ENCODE measurements around the gene STYX.

- no peak for TF ChIP-seq POLR2A (IDR thresholded peaks at IDR 0.05; ENCODE audit: control extremely low read depth in 1 of 2, low read depth in 2 of 2, low read length in 2 of 2)
- TF ChIP-seq, protein P1, sequence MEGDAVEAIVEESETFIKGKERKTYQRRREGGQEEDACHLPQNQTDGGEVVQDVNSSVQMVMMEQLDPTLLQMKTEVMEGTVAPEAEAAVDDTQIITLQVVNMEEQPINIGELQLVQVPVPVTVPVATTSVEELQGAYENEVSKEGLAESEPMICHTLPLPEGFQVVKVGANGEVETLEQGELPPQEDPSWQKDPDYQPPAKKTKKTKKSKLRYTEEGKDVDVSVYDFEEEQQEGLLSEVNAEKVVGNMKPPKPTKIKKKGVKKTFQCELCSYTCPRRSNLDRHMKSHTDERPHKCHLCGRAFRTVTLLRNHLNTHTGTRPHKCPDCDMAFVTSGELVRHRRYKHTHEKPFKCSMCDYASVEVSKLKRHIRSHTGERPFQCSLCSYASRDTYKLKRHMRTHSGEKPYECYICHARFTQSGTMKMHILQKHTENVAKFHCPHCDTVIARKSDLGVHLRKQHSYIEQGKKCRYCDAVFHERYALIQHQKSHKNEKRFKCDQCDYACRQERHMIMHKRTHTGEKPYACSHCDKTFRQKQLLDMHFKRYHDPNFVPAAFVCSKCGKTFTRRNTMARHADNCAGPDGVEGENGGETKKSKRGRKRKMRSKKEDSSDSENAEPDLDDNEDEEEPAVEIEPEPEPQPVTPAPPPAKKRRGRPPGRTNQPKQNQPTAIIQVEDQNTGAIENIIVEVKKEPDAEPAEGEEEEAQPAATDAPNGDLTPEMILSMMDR (IDR thresholded peaks at IDR 0.05; ENCODE audit: control extremely low read depth in 1 of 3, insufficient read depth in 1 of 3, low read depth in 1 of 3, low read length in 3 of 3), result no peak
- TF ChIP-seq JUN (IDR thresholded peaks at IDR 0.05; ENCODE audit: low read depth, low read length), result no peak
- TF ChIP-seq TBP (IDR thresholded peaks at IDR 0.05; ENCODE audit: low read depth, low read length), result no peak
- no peak for TF ChIP-seq POLR2AphosphoS5 (IDR thresholded peaks at IDR 0.05; ENCODE audit: low read depth, low read length)
- no peak for TF ChIP-seq RAD21 (IDR thresholded peaks at IDR 0.05 in 1 of 2, conservative IDR thresholded peaks at IDR 0.05 in 1 of 2; ENCODE audit: low read depth in 2 of 2, low read length in 2 of 2)
- TF ChIP-seq TAF1 (IDR thresholded peaks at IDR 0.05; ENCODE audit: low read depth, low read length), result no peak
- TF ChIP-seq EZH2 (IDR thresholded peaks at IDR 0.05; ENCODE audit: low read depth, low read length, severe bottlenecking), result no peak
- TF ChIP-seq PHF8 (conservative IDR thresholded peaks at IDR 0.05; ENCODE audit: low read depth, low read length), result no peak
- no peak for TF ChIP-seq MAFK (IDR thresholded peaks at IDR 0.05; ENCODE audit: low read depth, low read length)
- TF ChIP-seq RBBP5 (IDR thresholded peaks at IDR 0.05; ENCODE audit: borderline replicate concordance, low read depth, low read length), result no peak
- TF ChIP-seq, protein P2, sequence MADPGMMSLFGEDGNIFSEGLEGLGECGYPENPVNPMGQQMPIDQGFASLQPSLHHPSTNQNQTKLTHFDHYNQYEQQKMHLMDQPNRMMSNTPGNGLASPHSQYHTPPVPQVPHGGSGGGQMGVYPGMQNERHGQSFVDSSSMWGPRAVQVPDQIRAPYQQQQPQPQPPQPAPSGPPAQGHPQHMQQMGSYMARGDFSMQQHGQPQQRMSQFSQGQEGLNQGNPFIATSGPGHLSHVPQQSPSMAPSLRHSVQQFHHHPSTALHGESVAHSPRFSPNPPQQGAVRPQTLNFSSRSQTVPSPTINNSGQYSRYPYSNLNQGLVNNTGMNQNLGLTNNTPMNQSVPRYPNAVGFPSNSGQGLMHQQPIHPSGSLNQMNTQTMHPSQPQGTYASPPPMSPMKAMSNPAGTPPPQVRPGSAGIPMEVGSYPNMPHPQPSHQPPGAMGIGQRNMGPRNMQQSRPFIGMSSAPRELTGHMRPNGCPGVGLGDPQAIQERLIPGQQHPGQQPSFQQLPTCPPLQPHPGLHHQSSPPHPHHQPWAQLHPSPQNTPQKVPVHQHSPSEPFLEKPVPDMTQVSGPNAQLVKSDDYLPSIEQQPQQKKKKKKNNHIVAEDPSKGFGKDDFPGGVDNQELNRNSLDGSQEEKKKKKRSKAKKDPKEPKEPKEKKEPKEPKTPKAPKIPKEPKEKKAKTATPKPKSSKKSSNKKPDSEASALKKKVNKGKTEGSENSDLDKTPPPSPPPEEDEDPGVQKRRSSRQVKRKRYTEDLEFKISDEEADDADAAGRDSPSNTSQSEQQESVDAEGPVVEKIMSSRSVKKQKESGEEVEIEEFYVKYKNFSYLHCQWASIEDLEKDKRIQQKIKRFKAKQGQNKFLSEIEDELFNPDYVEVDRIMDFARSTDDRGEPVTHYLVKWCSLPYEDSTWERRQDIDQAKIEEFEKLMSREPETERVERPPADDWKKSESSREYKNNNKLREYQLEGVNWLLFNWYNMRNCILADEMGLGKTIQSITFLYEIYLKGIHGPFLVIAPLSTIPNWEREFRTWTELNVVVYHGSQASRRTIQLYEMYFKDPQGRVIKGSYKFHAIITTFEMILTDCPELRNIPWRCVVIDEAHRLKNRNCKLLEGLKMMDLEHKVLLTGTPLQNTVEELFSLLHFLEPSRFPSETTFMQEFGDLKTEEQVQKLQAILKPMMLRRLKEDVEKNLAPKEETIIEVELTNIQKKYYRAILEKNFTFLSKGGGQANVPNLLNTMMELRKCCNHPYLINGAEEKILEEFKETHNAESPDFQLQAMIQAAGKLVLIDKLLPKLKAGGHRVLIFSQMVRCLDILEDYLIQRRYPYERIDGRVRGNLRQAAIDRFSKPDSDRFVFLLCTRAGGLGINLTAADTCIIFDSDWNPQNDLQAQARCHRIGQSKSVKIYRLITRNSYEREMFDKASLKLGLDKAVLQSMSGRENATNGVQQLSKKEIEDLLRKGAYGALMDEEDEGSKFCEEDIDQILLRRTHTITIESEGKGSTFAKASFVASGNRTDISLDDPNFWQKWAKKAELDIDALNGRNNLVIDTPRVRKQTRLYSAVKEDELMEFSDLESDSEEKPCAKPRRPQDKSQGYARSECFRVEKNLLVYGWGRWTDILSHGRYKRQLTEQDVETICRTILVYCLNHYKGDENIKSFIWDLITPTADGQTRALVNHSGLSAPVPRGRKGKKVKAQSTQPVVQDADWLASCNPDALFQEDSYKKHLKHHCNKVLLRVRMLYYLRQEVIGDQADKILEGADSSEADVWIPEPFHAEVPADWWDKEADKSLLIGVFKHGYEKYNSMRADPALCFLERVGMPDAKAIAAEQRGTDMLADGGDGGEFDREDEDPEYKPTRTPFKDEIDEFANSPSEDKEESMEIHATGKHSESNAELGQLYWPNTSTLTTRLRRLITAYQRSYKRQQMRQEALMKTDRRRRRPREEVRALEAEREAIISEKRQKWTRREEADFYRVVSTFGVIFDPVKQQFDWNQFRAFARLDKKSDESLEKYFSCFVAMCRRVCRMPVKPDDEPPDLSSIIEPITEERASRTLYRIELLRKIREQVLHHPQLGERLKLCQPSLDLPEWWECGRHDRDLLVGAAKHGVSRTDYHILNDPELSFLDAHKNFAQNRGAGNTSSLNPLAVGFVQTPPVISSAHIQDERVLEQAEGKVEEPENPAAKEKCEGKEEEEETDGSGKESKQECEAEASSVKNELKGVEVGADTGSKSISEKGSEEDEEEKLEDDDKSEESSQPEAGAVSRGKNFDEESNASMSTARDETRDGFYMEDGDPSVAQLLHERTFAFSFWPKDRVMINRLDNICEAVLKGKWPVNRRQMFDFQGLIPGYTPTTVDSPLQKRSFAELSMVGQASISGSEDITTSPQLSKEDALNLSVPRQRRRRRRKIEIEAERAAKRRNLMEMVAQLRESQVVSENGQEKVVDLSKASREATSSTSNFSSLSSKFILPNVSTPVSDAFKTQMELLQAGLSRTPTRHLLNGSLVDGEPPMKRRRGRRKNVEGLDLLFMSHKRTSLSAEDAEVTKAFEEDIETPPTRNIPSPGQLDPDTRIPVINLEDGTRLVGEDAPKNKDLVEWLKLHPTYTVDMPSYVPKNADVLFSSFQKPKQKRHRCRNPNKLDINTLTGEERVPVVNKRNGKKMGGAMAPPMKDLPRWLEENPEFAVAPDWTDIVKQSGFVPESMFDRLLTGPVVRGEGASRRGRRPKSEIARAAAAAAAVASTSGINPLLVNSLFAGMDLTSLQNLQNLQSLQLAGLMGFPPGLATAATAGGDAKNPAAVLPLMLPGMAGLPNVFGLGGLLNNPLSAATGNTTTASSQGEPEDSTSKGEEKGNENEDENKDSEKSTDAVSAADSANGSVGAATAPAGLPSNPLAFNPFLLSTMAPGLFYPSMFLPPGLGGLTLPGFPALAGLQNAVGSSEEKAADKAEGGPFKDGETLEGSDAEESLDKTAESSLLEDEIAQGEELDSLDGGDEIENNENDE (IDR thresholded peaks at IDR 0.05; ENCODE audit: insufficient replicate concordance, low read length), result no peak
- no peak for TF ChIP-seq MAX (IDR thresholded peaks at IDR 0.05)
- no peak for TF ChIP-seq CREB1 (IDR thresholded peaks at IDR 0.05)
These were observed 6.2 kb upstream of the STYX start for GRCh38 chr14:52723514-52724359.

Data from H1 (cell line).